Fibroblast of lung (primary cell): ENCODE results near the gene MEI1. TPM values are rescaled to one million over a fixed set of nuclear protein-coding genes. Genes with fewer than 3 reads are reported as not detected.

Experiments
- DNase-seq, 2 donors: peaks; one replicate each; pipeline versions ENCODE4 v3.0.0 to v3.0.0-alpha.2; 2010; ENCODE audit warnings: low read depth in 2 of 2
- H2AFZ ChIP-seq: 2 replicates; pipeline ENCODE4 v1.5.1; 2012; ENCODE audit warnings: low read length, control low read depth, inconsistent platforms
- H3K27ac ChIP-seq: 2 replicates; pipeline ENCODE4 v1.5.1; 2011; ENCODE audit warnings: low read length, control low read depth; ENCODE audit not compliant: insufficient read depth
- H3K27me3 ChIP-seq: 2 replicates; pipeline ENCODE4 v1.5.1; 2011; ENCODE audit warnings: mild to moderate bottlenecking, low read length; ENCODE audit not compliant: control insufficient read depth, insufficient read depth
- H3K36me3 ChIP-seq: 2 replicates; pipeline ENCODE4 v1.5.1; 2011; ENCODE audit warnings: low read length; ENCODE audit not compliant: control insufficient read depth, insufficient read depth
- H3K4me1 ChIP-seq: 2 replicates; pipeline ENCODE4 v1.5.1; 2011; ENCODE audit warnings: low read length; ENCODE audit not compliant: control insufficient read depth, insufficient read depth; ENCODE audit errors: extremely low read depth
- H3K4me2 ChIP-seq: 2 replicates; pipeline ENCODE4 v1.5.1; 2011; ENCODE audit warnings: low read length, control low read depth; ENCODE audit not compliant: insufficient read depth; ENCODE audit errors: extremely low read depth
- H3K4me3 ChIP-seq, 4 experiments: fragments of 200-600 bp in 1 of 4; sonication (generic) in 1 of 4; replicated peaks in 1 of 4; 2 replicates each; pipeline ENCODE4 v1.5.1; 2011 to 2016; ENCODE audit warnings: low read length in 4 of 4, low read depth in 3 of 4, mild to moderate bottlenecking in 3 of 4, control low read depth in 2 of 4, inconsistent platforms in 1 of 4, mixed read lengths in 1 of 4; ENCODE audit not compliant: insufficient read depth in 1 of 4; ENCODE audit errors: control extremely low read depth in 1 of 4
- H3K79me2 ChIP-seq: 2 replicates; pipeline ENCODE4 v1.5.1; 2012; ENCODE audit warnings: mild to moderate bottlenecking, low read length, inconsistent platforms; ENCODE audit not compliant: control insufficient read depth, insufficient read depth
- H3K9ac ChIP-seq: 2 replicates; pipeline ENCODE4 v1.5.1; 2011; ENCODE audit warnings: mild to moderate bottlenecking, low read length, control low read depth; ENCODE audit not compliant: insufficient read depth
- H3K9me3 ChIP-seq: 2 replicates; pipeline ENCODE4 v1.5.1; 2012; ENCODE audit warnings: low read depth, low read length; ENCODE audit not compliant: control insufficient read depth, insufficient read depth
- H4K20me1 ChIP-seq: 2 replicates; pipeline ENCODE4 v1.5.1; 2011; ENCODE audit warnings: low read length; ENCODE audit not compliant: control insufficient read depth, insufficient read depth; ENCODE audit errors: extremely low read depth
- CTCF ChIP-seq, 2 donors: IDR thresholded peaks in 1 of 2; conservative IDR thresholded peaks in 1 of 2; 1 replicate in 1 of 2; 2 replicates in 1 of 2; pipeline ENCODE4 v1.5.1; 2011 to 2012; ENCODE audit warnings: low read length in 2 of 2, control low read depth in 1 of 2, inconsistent platforms in 1 of 2, low read depth in 1 of 2, mild to moderate bottlenecking in 1 of 2
- EZH2 ChIP-seq: IDR thresholded peaks from 2 replicates; pipeline ENCODE4 v1.5.1; 2012; ENCODE audit warnings: low read length, control low read depth, mild to moderate bottlenecking; ENCODE audit errors: missing control alignments
- polyA plus RNA-seq, 2 donors: library from polyadenylated mRNA; depleted of rRNA in 1 of 2; stranded (reverse) in 1 of 2; unstranded in 1 of 2; fragments of >200 nt; gene quantifications; 2 replicates each; pipeline ENCODE4 v1.2.1, GENCODE V29; 2011 to 2012; ENCODE audit warnings: missing spikeins in 1 of 2
- total RNA-seq: library from RNA; depleted of rRNA; stranded (reverse); fragments of >200 nt; gene quantifications from 2 replicates; pipeline ENCODE4 v1.2.1, GENCODE V29; 2014

Gene MEI1
- total and polyA plus RNA-seq, 2 donors (not counting 1 experiment from before 2014, with no cell fraction given) = 0.33 to 4.3 TPM

GRCh38 chr22:41681616-41682015 lies 17.7 kb upstream of the MEI1 start:
- H3K79me2 ChIP-seq = peaks cover 81% of the 10 kb centered on the region
- H3K9ac ChIP-seq = peak overlapping the region; percentile 69
- peak overlapping the region; percentile 69 for H3K4me2 ChIP-seq
- peaks cover 2% of the 10 kb centered on the region for H3K4me1 ChIP-seq
- peak overlapping the region; percentile 52 to 79 (median 66) for H3K4me3 ChIP-seq
- H3K9me3 ChIP-seq = no peaks in the 10 kb centered on the region
- no peak for TF ChIP-seq CTCF (conservative IDR thresholded peaks at IDR 0.05 in 1 of 2, IDR thresholded peaks at IDR 0.05 in 1 of 2; ENCODE audit: low read depth in 1 of 2, low read length in 2 of 2)
- TF ChIP-seq EZH2 = no peak
- H4K20me1 ChIP-seq = no peaks in the 10 kb centered on the region
- H2AFZ ChIP-seq = no peak overlapping the region
- no peak for DNase-seq
- H3K27ac ChIP-seq = peak overlapping the region; percentile 91
- no peaks in the 10 kb centered on the region for H3K27me3 ChIP-seq
- H3K36me3 ChIP-seq = peaks cover 5% of the 10 kb centered on the region

GRCh38 chr22:41682033-41682807 lies 17.1 kb upstream of the MEI1 start:
- H3K27ac ChIP-seq = peak overlapping the region; percentile 91
- peak overlapping the region; percentile 65 for H2AFZ ChIP-seq
- TF ChIP-seq CTCF (conservative IDR thresholded peaks at IDR 0.05 in 1 of 2, IDR thresholded peaks at IDR 0.05 in 1 of 2; ENCODE audit: low read depth in 1 of 2, low read length in 2 of 2) (no peak), EZH2 (no peak)
- H3K27me3 ChIP-seq = no peaks in the 10 kb centered on the region
- peaks cover 86% of the 10 kb centered on the region for H3K79me2 ChIP-seq
- peak overlapping the region; percentile 79 for H3K4me2 ChIP-seq
- peaks cover 5% of the 10 kb centered on the region for H3K36me3 ChIP-seq
- H3K9ac ChIP-seq = peak overlapping the region; percentile 69
- peak; percentile 87 to 88 for DNase-seq
- peaks cover 2% of the 10 kb centered on the region for H3K4me1 ChIP-seq
- H4K20me1 ChIP-seq = no peaks in the 10 kb centered on the region
- no peaks in the 10 kb centered on the region for H3K9me3 ChIP-seq
- peak overlapping the region; percentile 52 to 79 (median 66) for H3K4me3 ChIP-seq

GRCh38 chr22:41683052-41683451 lies 16.3 kb upstream of the MEI1 start:
- Histone ChIP-seq H3K4me2 (peak overlapping the region; percentile 79), H4K20me1 (no peaks in the 10 kb centered on the region), H3K9me3 (no peaks in the 10 kb centered on the region), H3K4me3 (peak overlapping the region in 2 of 4 experiments; percentile 72 to 79), H3K9ac (no peak overlapping the region), H3K4me1 (peaks cover 2% of the 10 kb centered on the region), H3K36me3 (peaks cover 5% of the 10 kb centered on the region), H3K27ac (peak overlapping the region; percentile 91), H2AFZ (no peak overlapping the region), H3K79me2 (peaks cover 91% of the 10 kb centered on the region), H3K27me3 (no peaks in the 10 kb centered on the region)
- DNase-seq = no peak
- no peak for TF ChIP-seq EZH2
- no peak for TF ChIP-seq CTCF (conservative IDR thresholded peaks at IDR 0.05 in 1 of 2, IDR thresholded peaks at IDR 0.05 in 1 of 2; ENCODE audit: low read depth in 1 of 2, low read length in 2 of 2)
